Measurements from ENCODE around the gene CAPG.

The CAPG gene

GRCh38 chr2:85429213-85429923, 19.2 kb upstream of the CAPG start:
- peaks cover 15% of the 10 kb centered on the region for H3K4me1 ChIP-seq (ENCODE audit: control insufficient read depth, insufficient read depth, low read length)
- no peaks in the 10 kb centered on the region for H3K27me3 ChIP-seq (ENCODE audit: control insufficient read depth in 1 of 2, insufficient read depth in 2 of 2, low read length in 2 of 2)
- no peak overlapping the region for H3K4me3 ChIP-seq (ENCODE audit: low read length in 2 of 2)
- no peaks in the 10 kb centered on the region for H3K36me3 ChIP-seq (ENCODE audit: control insufficient read depth in 2 of 2, insufficient read depth in 2 of 2, low read length in 2 of 2)
- no peak overlapping the region for H3K27ac ChIP-seq (ENCODE audit: low read length)
- H3K9ac ChIP-seq (ENCODE audit: low read length in 2 of 2): no peak overlapping the region
- H3K9me3 ChIP-seq (ENCODE audit: control insufficient read depth in 2 of 2, low read length in 2 of 2): no peaks in the 10 kb centered on the region

DNA sequence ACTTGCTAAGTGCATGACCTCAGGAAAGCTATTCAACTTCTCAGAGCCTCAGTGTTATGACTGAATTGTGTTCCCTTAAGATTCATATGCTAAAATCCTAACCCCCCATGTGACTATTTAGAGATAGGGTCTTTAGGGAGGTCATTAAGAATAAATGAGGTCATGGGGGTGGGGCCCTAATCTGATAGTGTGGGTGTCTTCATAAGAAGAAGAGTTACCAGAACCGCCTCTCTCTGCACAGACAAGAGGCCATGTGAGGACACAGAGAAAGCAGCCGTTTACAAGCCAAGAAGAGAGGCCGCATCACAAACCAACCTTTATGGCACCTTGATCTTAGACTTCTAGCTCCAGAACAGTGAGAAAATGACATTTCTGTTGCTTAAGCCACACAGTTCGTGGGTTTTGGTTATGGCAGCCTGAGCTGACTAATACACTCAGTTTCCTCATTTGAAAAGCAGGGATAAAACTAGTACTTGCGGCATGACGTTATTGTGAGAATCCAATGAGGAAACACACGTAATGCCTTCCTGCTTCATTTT, 18.2 kb upstream of the CAPG start:
- Histone ChIP-seq H3K36me3 (ENCODE audit: control insufficient read depth in 2 of 2, insufficient read depth in 2 of 2, low read length in 2 of 2) (no peaks in the 10 kb centered on the region), H3K27me3 (ENCODE audit: control insufficient read depth in 1 of 2, insufficient read depth in 2 of 2, low read length in 2 of 2) (no peaks in the 10 kb centered on the region), H3K9ac (ENCODE audit: low read length in 2 of 2) (no peak overlapping the region), H3K4me3 (ENCODE audit: low read length in 2 of 2) (no peak overlapping the region), H3K4me1 (ENCODE audit: control insufficient read depth, insufficient read depth, low read length) (peaks cover 6% of the 10 kb centered on the region), H3K27ac (ENCODE audit: low read length) (no peak overlapping the region), H3K9me3 (ENCODE audit: control insufficient read depth in 2 of 2, low read length in 2 of 2) (no peaks in the 10 kb centered on the region)

DNA sequence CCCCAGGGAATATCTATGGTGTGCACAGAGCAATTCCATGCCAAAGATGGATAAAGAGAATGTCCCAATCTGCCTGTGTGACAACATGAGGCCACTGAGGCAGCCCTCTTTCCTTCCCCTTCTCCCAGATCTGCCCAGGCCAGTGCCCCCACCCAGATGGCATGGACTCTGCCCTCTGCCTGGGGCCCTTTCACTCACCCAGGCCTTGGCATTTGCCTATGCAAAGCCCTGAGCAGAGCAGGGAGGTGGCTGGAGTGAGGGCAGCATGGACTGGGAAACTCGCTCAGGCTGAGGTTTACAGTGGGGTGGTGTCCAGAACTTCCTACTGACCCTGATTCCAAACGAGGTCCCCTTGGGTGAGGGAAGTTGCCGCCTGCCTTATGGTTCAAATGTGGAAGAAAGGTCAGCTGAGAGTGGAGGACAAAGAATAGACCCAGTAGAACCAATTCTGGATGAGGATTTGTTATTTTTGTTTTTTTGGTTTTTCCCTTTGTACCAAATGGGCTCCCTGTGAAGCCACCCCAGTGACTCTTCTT, 17.2 kb upstream of the CAPG start:
- Histone ChIP-seq H3K9ac (ENCODE audit: low read length in 2 of 2) (no peak overlapping the region), H3K27me3 (ENCODE audit: control insufficient read depth in 1 of 2, insufficient read depth in 2 of 2, low read length in 2 of 2) (no peaks in the 10 kb centered on the region), H3K4me1 (ENCODE audit: control insufficient read depth, insufficient read depth, low read length) (peaks cover 2% of the 10 kb centered on the region), H3K9me3 (ENCODE audit: control insufficient read depth in 2 of 2, low read length in 2 of 2) (no peaks in the 10 kb centered on the region), H3K4me3 (ENCODE audit: low read length in 2 of 2) (no peak overlapping the region), H3K36me3 (ENCODE audit: control insufficient read depth in 2 of 2, insufficient read depth in 2 of 2, low read length in 2 of 2) (no peaks in the 10 kb centered on the region), H3K27ac (ENCODE audit: low read length) (no peak overlapping the region)

DNA sequence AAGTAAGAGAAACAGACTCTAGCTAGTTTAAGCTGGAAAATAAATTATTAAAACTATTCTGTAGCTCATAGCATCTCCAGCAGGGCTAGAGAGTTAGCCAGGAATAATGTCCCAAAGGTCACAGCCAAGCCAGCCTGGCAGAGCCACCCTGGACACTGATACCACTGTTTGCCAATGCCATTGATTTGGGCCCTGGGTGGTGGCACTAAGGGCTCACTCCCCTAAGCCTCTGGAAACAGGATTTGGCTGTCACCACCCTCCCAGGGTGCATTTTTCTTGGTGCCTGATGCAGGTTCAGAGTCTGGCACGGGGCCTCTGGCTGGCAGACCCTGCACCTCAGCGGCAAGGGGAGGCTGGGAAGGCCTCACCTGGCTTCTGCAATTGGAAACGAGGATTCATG, 15.4 kb upstream of the CAPG start:
- no peak overlapping the region for H3K27ac ChIP-seq (ENCODE audit: low read length)
- H3K4me3 ChIP-seq (ENCODE audit: low read length in 2 of 2): no peak overlapping the region
- peaks cover 7% of the 10 kb centered on the region for H3K4me1 ChIP-seq (ENCODE audit: control insufficient read depth, insufficient read depth, low read length)
- H3K9ac ChIP-seq (ENCODE audit: low read length in 2 of 2): no peak overlapping the region
- no peaks in the 10 kb centered on the region for H3K27me3 ChIP-seq (ENCODE audit: control insufficient read depth in 1 of 2, insufficient read depth in 2 of 2, low read length in 2 of 2)
- H3K36me3 ChIP-seq (ENCODE audit: control insufficient read depth in 2 of 2, insufficient read depth in 2 of 2, low read length in 2 of 2): no peaks in the 10 kb centered on the region
- no peaks in the 10 kb centered on the region for H3K9me3 ChIP-seq (ENCODE audit: control insufficient read depth in 2 of 2, low read length in 2 of 2)

DNA sequence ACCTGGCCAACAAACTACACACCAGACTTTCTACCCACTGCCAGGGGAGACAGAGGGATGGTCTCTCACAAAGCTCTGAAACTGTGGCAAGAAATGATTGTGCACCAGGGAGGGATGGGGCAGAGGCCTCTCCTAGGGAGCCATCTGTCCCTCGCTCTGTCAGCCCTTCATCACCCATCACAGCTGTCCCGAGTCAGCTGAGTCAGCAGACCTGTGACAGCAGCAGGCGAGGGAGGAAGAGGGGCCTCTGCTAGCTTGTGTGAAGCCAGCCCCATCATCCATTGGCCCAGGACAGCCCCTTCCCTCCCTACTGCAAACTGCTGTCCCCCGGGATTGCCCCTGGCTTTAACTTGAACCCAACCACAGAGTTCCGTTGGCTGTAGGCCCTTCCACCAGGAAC, 13.4 kb upstream of the CAPG start:
- Histone ChIP-seq H3K27ac (ENCODE audit: low read length) (no peak overlapping the region), H3K9ac (ENCODE audit: low read length in 2 of 2) (no peak overlapping the region), H3K9me3 (ENCODE audit: control insufficient read depth in 2 of 2, low read length in 2 of 2) (no peaks in the 10 kb centered on the region)

DNA sequence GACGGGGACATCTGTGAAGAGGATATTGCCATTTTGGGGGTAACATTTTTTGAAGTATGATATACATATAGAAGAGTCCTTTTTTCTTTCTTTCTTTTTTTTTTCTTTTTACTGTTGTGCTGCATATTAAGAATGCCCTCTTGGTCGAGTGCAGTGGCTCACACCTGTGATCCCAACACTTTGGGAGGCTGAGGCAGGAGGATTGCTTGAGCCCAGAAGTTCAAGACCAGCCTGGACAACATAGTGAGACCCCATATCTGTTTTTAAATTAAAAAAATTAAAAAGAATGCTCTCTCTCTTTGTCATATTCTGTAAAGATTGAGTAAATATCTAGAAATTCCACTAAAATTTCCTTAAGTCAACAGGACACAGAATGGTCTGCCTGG, 11.9 kb upstream of the CAPG start:
- Histone ChIP-seq H3K27me3 (ENCODE audit: control insufficient read depth in 1 of 2, insufficient read depth in 2 of 2, low read length in 2 of 2) (no peaks in the 10 kb centered on the region), H3K36me3 (ENCODE audit: control insufficient read depth in 2 of 2, insufficient read depth in 2 of 2, low read length in 2 of 2) (no peaks in the 10 kb centered on the region), H3K9ac (ENCODE audit: low read length in 2 of 2) (no peak overlapping the region), H3K4me1 (ENCODE audit: control insufficient read depth, insufficient read depth, low read length) (peaks cover 21% of the 10 kb centered on the region), H3K9me3 (ENCODE audit: control insufficient read depth in 2 of 2, low read length in 2 of 2) (no peaks in the 10 kb centered on the region), H3K27ac (ENCODE audit: low read length) (no peak overlapping the region), H3K4me3 (ENCODE audit: low read length in 2 of 2) (no peak overlapping the region)

More for the DNA sequence above, 13.4 kb upstream of the CAPG start:
- no peaks in the 10 kb centered on the region for H3K27me3 ChIP-seq (ENCODE audit: control insufficient read depth in 1 of 2, insufficient read depth in 2 of 2, low read length in 2 of 2)
- H3K36me3 ChIP-seq (ENCODE audit: control insufficient read depth in 2 of 2, insufficient read depth in 2 of 2, low read length in 2 of 2): no peaks in the 10 kb centered on the region
- H3K4me3 ChIP-seq (ENCODE audit: low read length in 2 of 2): no peak overlapping the region
- H3K4me1 ChIP-seq (ENCODE audit: control insufficient read depth, insufficient read depth, low read length): peaks cover 14% of the 10 kb centered on the region

DNA sequence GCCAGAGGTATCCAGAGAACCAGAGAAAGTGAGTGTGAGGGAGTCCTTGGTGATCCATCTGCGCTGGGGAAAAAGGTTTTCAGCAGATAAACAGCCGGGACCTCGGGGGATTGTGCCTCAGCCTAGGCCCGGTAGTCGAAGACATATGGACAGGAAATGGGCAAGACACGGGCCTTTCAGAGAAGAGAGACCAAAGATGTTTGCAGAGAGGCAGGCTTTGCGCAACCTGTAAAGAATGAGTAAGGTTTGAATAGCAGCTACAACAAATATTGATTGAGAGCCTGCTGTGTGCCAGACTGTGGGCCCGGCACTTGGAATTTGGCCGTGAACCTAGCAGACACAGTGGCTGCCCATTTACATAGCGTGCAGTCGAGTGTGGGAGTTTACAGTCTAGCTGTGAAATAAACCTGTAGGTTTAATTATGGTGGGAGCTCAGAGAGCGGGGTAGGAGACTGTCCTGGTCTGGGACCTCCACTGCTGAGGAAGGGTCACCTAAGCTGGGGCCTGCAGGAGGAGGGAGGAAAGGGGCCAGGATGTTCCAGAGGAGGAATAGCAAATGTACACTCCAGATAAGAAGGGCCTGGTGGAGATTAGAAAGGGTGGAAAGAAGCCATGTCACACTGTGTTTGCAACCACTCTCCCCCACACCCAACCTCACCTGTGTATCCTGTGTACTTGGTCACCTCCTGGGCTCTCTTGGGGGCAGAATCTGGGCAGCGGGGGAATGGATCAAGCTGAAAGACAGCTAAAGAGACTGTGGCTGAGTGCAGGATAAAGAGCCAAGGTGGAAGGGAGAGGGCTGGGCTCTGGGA, 11.3 kb upstream of the CAPG start:
- H3K4me3 ChIP-seq (ENCODE audit: low read length in 2 of 2): peak overlapping the region in 1 of 2 donors; percentile 66
- peak overlapping the region; percentile 42 to 52 for H3K9ac ChIP-seq (ENCODE audit: low read length in 2 of 2)

GRCh38 chr2:85420536-85421259, 10.5 kb upstream of the CAPG start:
- peak overlapping the region; percentile 44 to 66 for H3K4me3 ChIP-seq (ENCODE audit: low read length in 2 of 2)
- H3K4me1 ChIP-seq (ENCODE audit: control insufficient read depth, insufficient read depth, low read length): peaks cover 21% of the 10 kb centered on the region
- peak overlapping the region; percentile 52 to 55 for H3K9ac ChIP-seq (ENCODE audit: low read length in 2 of 2)
- H3K9me3 ChIP-seq (ENCODE audit: control insufficient read depth in 2 of 2, low read length in 2 of 2): no peaks in the 10 kb centered on the region
- no peaks in the 10 kb centered on the region for H3K27me3 ChIP-seq (ENCODE audit: control insufficient read depth in 1 of 2, insufficient read depth in 2 of 2, low read length in 2 of 2)
- peak overlapping the region; percentile 55 for H3K27ac ChIP-seq (ENCODE audit: low read length)
- H3K36me3 ChIP-seq (ENCODE audit: control insufficient read depth in 2 of 2, insufficient read depth in 2 of 2, low read length in 2 of 2): no peaks in the 10 kb centered on the region

More for the DNA sequence above, 11.3 kb upstream of the CAPG start:
- Histone ChIP-seq H3K9me3 (ENCODE audit: control insufficient read depth in 2 of 2, low read length in 2 of 2) (no peaks in the 10 kb centered on the region), H3K4me1 (ENCODE audit: control insufficient read depth, insufficient read depth, low read length) (peaks cover 21% of the 10 kb centered on the region), H3K27ac (ENCODE audit: low read length) (peak overlapping the region; percentile 55), H3K36me3 (ENCODE audit: control insufficient read depth in 2 of 2, insufficient read depth in 2 of 2, low read length in 2 of 2) (no peaks in the 10 kb centered on the region), H3K27me3 (ENCODE audit: control insufficient read depth in 1 of 2, insufficient read depth in 2 of 2, low read length in 2 of 2) (no peaks in the 10 kb centered on the region)

DNA sequence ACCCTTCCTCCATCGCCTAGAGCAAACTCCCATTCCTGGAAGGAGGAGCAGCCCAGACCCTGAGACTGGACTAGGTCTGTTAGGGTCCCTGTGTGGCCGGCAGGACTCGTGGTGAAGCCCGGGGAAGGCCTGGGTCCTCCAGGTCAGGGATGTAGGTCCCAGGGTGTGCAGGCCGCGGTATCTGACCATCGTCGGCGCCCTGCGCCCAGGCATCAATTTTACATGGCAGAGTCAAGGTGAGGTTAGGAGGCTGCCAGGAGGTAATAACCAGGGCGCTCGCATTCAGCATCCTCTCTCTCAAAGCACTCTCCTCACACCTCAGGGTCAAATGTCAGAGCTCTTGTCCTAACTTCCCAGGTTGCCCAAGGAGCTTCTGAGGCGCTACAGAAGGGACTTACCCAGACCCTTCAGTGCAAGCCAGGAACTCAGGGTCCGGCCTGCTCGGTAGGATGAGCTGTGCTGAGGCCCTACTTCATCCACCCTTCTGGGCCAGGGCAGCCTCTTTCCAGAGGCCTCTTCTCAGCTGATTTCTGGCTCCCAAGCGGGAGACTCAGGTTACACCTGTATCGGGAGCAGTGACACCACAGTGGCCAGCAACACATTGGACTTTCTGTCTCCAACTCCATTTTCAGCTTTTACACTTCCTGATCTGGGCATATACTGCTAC, 9.0 kb upstream of the CAPG start:
- no peaks in the 10 kb centered on the region for H3K36me3 ChIP-seq (ENCODE audit: control insufficient read depth in 2 of 2, insufficient read depth in 2 of 2, low read length in 2 of 2)
- H3K27ac ChIP-seq (ENCODE audit: low read length): peak overlapping the region; percentile 87
- peak overlapping the region; percentile 83 to 93 for H3K4me3 ChIP-seq (ENCODE audit: low read length in 2 of 2)
- H3K9ac ChIP-seq (ENCODE audit: low read length in 2 of 2): peak overlapping the region; percentile 73 to 90
- H3K27me3 ChIP-seq (ENCODE audit: control insufficient read depth in 1 of 2, insufficient read depth in 2 of 2, low read length in 2 of 2): no peaks in the 10 kb centered on the region
- H3K4me1 ChIP-seq (ENCODE audit: control insufficient read depth, insufficient read depth, low read length): peaks cover 23% of the 10 kb centered on the region
- no peaks in the 10 kb centered on the region for H3K9me3 ChIP-seq (ENCODE audit: control insufficient read depth in 2 of 2, low read length in 2 of 2)
